Neuronal stem cell (in vitro differentiated cells): Measurements from ENCODE around the gene ITGA3.
A peak's percentile ranks its signal among the peaks of the same experiment; 100 is the strongest.

Experiments
- DNase-seq: peaks from one replicate; pipeline ENCODE4 v3.0.0-alpha.2; 2013; ENCODE audit warnings: low spot score
- H2AFZ ChIP-seq: one replicate; pipeline ENCODE4 v1.6.1; 2013; ENCODE audit warnings: mild to moderate bottlenecking, low read length, inconsistent platforms
- H2AK5ac ChIP-seq: 2 replicates; pipeline ENCODE4 v1.6.1; 2013; ENCODE audit warnings: low read depth, mild to moderate bottlenecking, inconsistent platforms, low read length, moderate library complexity, mixed read lengths
- H2BK120ac ChIP-seq: 2 replicates; pipeline ENCODE4 v1.6.1; 2013; ENCODE audit warnings: low read depth, mild to moderate bottlenecking, inconsistent platforms, low read length, moderate library complexity, mixed read lengths
- H2BK12ac ChIP-seq: one replicate; pipeline ENCODE4 v1.6.1; 2013; ENCODE audit warnings: low read length, inconsistent platforms
- H2BK15ac ChIP-seq: 2 replicates; pipeline ENCODE4 v1.6.1; 2013; ENCODE audit warnings: mild to moderate bottlenecking, low read length, inconsistent platforms, mixed read lengths
- H2BK5ac ChIP-seq: one replicate; pipeline ENCODE4 v1.6.1; 2013; ENCODE audit warnings: inconsistent platforms, mild to moderate bottlenecking, low read length, moderate library complexity
- H3K14ac ChIP-seq: one replicate; pipeline ENCODE4 v1.6.1; 2013; ENCODE audit warnings: low read length, inconsistent platforms
- H3K18ac ChIP-seq: 2 replicates; pipeline ENCODE4 v1.6.1; 2013; ENCODE audit warnings: low read length, inconsistent platforms
- H3K23ac ChIP-seq: 2 replicates; pipeline ENCODE4 v1.6.1; 2013; ENCODE audit warnings: low read depth, mild to moderate bottlenecking, mixed read lengths, low read length, inconsistent platforms; ENCODE audit not compliant: poor library complexity
- H3K27ac ChIP-seq: replicated peaks from 3 replicates; pipeline ENCODE4 v1.5.1; 2013; ENCODE audit warnings: low read length, inconsistent platforms
- H3K27me3 ChIP-seq, 3 experiments: 2 replicates each; pipeline ENCODE4 v1.6.1; 2013; ENCODE audit warnings: low read length in 3 of 3, mild to moderate bottlenecking in 2 of 3, inconsistent platforms in 1 of 3, low read depth in 1 of 3, mixed read lengths in 1 of 3, moderate library complexity in 1 of 3; ENCODE audit not compliant: control insufficient read depth in 3 of 3, insufficient read depth in 3 of 3
- H3K36me3 ChIP-seq, 2 donors: replicated peaks in 1 of 2; 2 replicates each; pipeline ENCODE4 v1.6.1; 2013; ENCODE audit warnings: low read length in 2 of 2; ENCODE audit not compliant: control insufficient read depth in 2 of 2, insufficient read depth in 2 of 2
- H3K4ac ChIP-seq: 2 replicates; pipeline ENCODE4 v1.6.1; 2013; ENCODE audit warnings: inconsistent platforms, mild to moderate bottlenecking, low read length, moderate library complexity
- H3K4me1 ChIP-seq, 2 donors: 1 replicate in 1 of 2; 2 replicates in 1 of 2; pipeline ENCODE4 v1.6.1; 2013; ENCODE audit warnings: low read length in 2 of 2, low read depth in 1 of 2; ENCODE audit not compliant: control insufficient read depth in 2 of 2, insufficient read depth in 1 of 2
- H3K4me2 ChIP-seq: one replicate; pipeline ENCODE4 v1.6.1; 2013; ENCODE audit warnings: mild to moderate bottlenecking, low read length, inconsistent platforms; ENCODE audit not compliant: insufficient read depth, poor library complexity, severe bottlenecking
- H3K4me3 ChIP-seq, 2 donors: 2 replicates each; pipeline ENCODE4 v1.5.1; 2013; ENCODE audit warnings: low read length in 2 of 2, mild to moderate bottlenecking in 2 of 2, inconsistent platforms in 1 of 2, moderate library complexity in 1 of 2
- H3K79me1 ChIP-seq: one replicate; pipeline ENCODE4 v1.6.1; 2013; ENCODE audit warnings: low read depth, mild to moderate bottlenecking, inconsistent platforms, low read length, moderate library complexity
- H3K9ac ChIP-seq: one replicate; pipeline ENCODE4 v1.6.1; 2013; ENCODE audit warnings: mild to moderate bottlenecking, low read depth, low read length, inconsistent platforms; ENCODE audit not compliant: poor library complexity
- H3K9me3 ChIP-seq, 2 donors: replicated peaks in 1 of 2; 2 replicates each; pipeline versions ENCODE3 to v1.6.1; 2013; ENCODE audit warnings: low read length in 2 of 2, mild to moderate bottlenecking in 2 of 2, inconsistent platforms in 1 of 2, low read depth in 1 of 2, mixed read lengths in 1 of 2, moderate library complexity in 1 of 2; ENCODE audit not compliant: control insufficient read depth in 2 of 2, insufficient read depth in 1 of 2
- H4K8ac ChIP-seq: one replicate; pipeline ENCODE4 v1.6.1; 2013; ENCODE audit warnings: low read depth, mild to moderate bottlenecking, inconsistent platforms, low read length, moderate library complexity
- H4K91ac ChIP-seq: one replicate; pipeline ENCODE4 v1.6.1; 2013; ENCODE audit warnings: low read length, low read depth, mild to moderate bottlenecking, inconsistent platforms; ENCODE audit not compliant: poor library complexity
- WGBS, 2 donors: extraction: QIAGEN DNeasy Blood & Tissue Kit; methylation state at CpG; one replicate each; pipeline ENCODE4 v1.1.7; 2013; ENCODE audit warnings: missing lambda C conversion rate in 2 of 2, mixed read lengths in 1 of 2; ENCODE audit not compliant: insufficient read length in 2 of 2, insufficient replicate concordance in 1 of 2; ENCODE audit errors: extremely low coverage in 2 of 2; 5-methylcytosine and 5-hydroxymethylcytosine counted together

The ITGA3 gene

GRCh38 chr17:50097926-50098325 lies 42.0 kb downstream of the ITGA3 start:
- no peak overlapping the region for H2BK5ac ChIP-seq
- WGBS, 2 donors: no CpG with 5 or more reads among the region's 4 CpGs
- no peak overlapping the region for H3K4me3 ChIP-seq
- no peak overlapping the region for H4K8ac ChIP-seq
- H3K27ac ChIP-seq: no peak overlapping the region
- H2BK12ac ChIP-seq: no peak overlapping the region
- no peak overlapping the region for H2AFZ ChIP-seq
- H2BK15ac ChIP-seq: no peak overlapping the region
- H3K4me2 ChIP-seq: no peak overlapping the region
- peaks cover 24 to 27% of the 10 kb centered on the region in 2 donors for H3K4me1 ChIP-seq
- H3K27me3 ChIP-seq: peaks cover 0 to 4% (median 0%) of the 10 kb centered on the region in 3 experiments
- no peak for DNase-seq
- H3K18ac ChIP-seq: no peak overlapping the region
- no peak overlapping the region for H3K4ac ChIP-seq
- no peak overlapping the region for H3K14ac ChIP-seq
- H3K9me3 ChIP-seq: no peaks in the 10 kb centered on the region
- peaks cover 8% of the 10 kb centered on the region for H3K79me1 ChIP-seq
- no peak overlapping the region for H2AK5ac ChIP-seq
- H3K9ac ChIP-seq: no peak overlapping the region
- no peak overlapping the region for H4K91ac ChIP-seq
- H2BK120ac ChIP-seq: no peak overlapping the region
- no peak overlapping the region for H3K23ac ChIP-seq
- H3K36me3 ChIP-seq: peaks cover 0 to 5% of the 10 kb centered on the region in 2 donors

DNA sequence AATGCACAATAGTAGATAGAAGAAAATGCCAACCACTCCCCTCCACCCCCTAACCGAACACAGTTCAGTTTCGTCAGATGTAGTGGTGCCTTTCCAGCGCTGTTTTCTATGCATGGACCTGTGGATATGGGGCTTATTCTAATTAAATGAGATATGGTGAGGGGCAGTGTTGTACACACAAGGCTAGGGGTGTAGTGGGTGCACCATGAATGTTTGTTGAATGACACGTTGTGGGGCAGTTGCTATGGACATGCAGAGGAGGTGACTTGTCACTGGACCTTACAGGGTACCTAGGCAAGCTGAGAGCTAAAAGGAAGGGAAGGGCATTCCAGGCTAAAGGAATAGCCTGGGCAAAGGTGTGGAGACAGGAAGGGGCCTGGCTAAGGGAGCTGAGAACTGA lies 42.7 kb downstream of the ITGA3 start:
- H3K4me1 ChIP-seq: peaks cover 24 to 27% of the 10 kb centered on the region in 2 donors
- no peak overlapping the region for H3K27ac ChIP-seq
- WGBS, 2 donors: no CpG with 5 or more reads among the region's 4 CpGs

GRCh38 chr17:50099003-50099402 lies 43.1 kb downstream of the ITGA3 start:
- no peaks in the 10 kb centered on the region for H3K9me3 ChIP-seq
- no peak overlapping the region for H3K23ac ChIP-seq
- H3K9ac ChIP-seq: no peak overlapping the region
- H4K8ac ChIP-seq: peak overlapping the region; percentile 57
- no peak overlapping the region for H3K4me3 ChIP-seq
- no CpG with 5 or more reads among the region's 5 CpGs for WGBS, 2 donors
- H2BK15ac ChIP-seq: no peak overlapping the region
- H2BK5ac ChIP-seq: no peak overlapping the region
- H3K27ac ChIP-seq: no peak overlapping the region
- H2AK5ac ChIP-seq: no peak overlapping the region
- no peaks in the 10 kb centered on the region for H3K27me3 ChIP-seq
- no peak overlapping the region for H3K4ac ChIP-seq
- peaks cover 0 to 5% of the 10 kb centered on the region in 2 donors for H3K36me3 ChIP-seq
- H3K4me1 ChIP-seq: peaks cover 24 to 27% of the 10 kb centered on the region in 2 donors
- H2BK120ac ChIP-seq: no peak overlapping the region
- H3K14ac ChIP-seq: no peak overlapping the region
- H4K91ac ChIP-seq: no peak overlapping the region
- H2AFZ ChIP-seq: no peak overlapping the region
- H3K79me1 ChIP-seq: peaks cover 8% of the 10 kb centered on the region
- no peak for DNase-seq
- H2BK12ac ChIP-seq: no peak overlapping the region
- H3K18ac ChIP-seq: no peak overlapping the region
- H3K4me2 ChIP-seq: no peak overlapping the region

More for the DNA sequence above, 42.7 kb downstream of the ITGA3 start:
- no peak overlapping the region for H2BK15ac ChIP-seq
- H3K27me3 ChIP-seq: no peaks in the 10 kb centered on the region
- no peak overlapping the region for H3K14ac ChIP-seq
- no peak overlapping the region for H4K91ac ChIP-seq
- H3K36me3 ChIP-seq: peaks cover 0 to 5% of the 10 kb centered on the region in 2 donors
- H3K4me2 ChIP-seq: no peak overlapping the region
- H3K18ac ChIP-seq: no peak overlapping the region
- peaks cover 8% of the 10 kb centered on the region for H3K79me1 ChIP-seq
- H3K4me3 ChIP-seq: no peak overlapping the region
- no peak overlapping the region for H2AFZ ChIP-seq
- no peak for DNase-seq
- H3K4ac ChIP-seq: no peak overlapping the region
- H2BK12ac ChIP-seq: no peak overlapping the region
- H3K23ac ChIP-seq: no peak overlapping the region
- peak overlapping the region; percentile 57 for H4K8ac ChIP-seq
- no peak overlapping the region for H2BK5ac ChIP-seq
- H3K9me3 ChIP-seq: no peaks in the 10 kb centered on the region
- H2AK5ac ChIP-seq: no peak overlapping the region
- H3K9ac ChIP-seq: no peak overlapping the region
- H2BK120ac ChIP-seq: no peak overlapping the region

- H2BK15ac ChIP-seq: no peak overlapping the region
- H3K4me3 ChIP-seq: no peak overlapping the region
- peaks cover 0 to 5% of the 10 kb centered on the region in 2 donors for H3K36me3 ChIP-seq
- peaks cover 8% of the 10 kb centered on the region for H3K79me1 ChIP-seq
- no peak overlapping the region for H3K18ac ChIP-seq
- no peak overlapping the region for H4K91ac ChIP-seq
- no peak overlapping the region for H3K14ac ChIP-seq
- WGBS, 2 donors: no CpG with 5 or more reads among the region's 5 CpGs
- no peak overlapping the region for H2BK120ac ChIP-seq
- no peak overlapping the region for H4K8ac ChIP-seq
- H3K4me1 ChIP-seq: peaks cover 23 to 32% of the 10 kb centered on the region in 2 donors
- no peak overlapping the region for H2BK5ac ChIP-seq
- no peak overlapping the region for H3K27ac ChIP-seq
- no peak overlapping the region for H2BK12ac ChIP-seq
- no peak for DNase-seq
- H3K27me3 ChIP-seq: no peaks in the 10 kb centered on the region
- H2AK5ac ChIP-seq: no peak overlapping the region
- no peak overlapping the region for H3K23ac ChIP-seq
- no peaks in the 10 kb centered on the region for H3K9me3 ChIP-seq
- H3K4me2 ChIP-seq: no peak overlapping the region
- H2AFZ ChIP-seq: no peak overlapping the region
- H3K4ac ChIP-seq: no peak overlapping the region
- no peak overlapping the region for H3K9ac ChIP-seq
These were observed 44.6 kb downstream of the ITGA3 start for GRCh38 chr17:50100480-50100883.
